HL-60 (cell line): ENCODE data around the gene RAPSN.
A peak's percentile ranks its signal among the peaks of the same experiment; 100 is the strongest.

Experiments used
- DNase-seq, 2 experiments: peaks; one replicate each; pipeline ENCODE4 v3.0.0-alpha.2; 2010 to 2020; ENCODE audit warnings: low read depth in 1 of 2, low spot score in 1 of 2
- H3K27ac ChIP-seq: fragments of 250-450 bp; sonication (Bioruptor Pico); replicated peaks from 2 replicates; pipeline ENCODE4 v1.5.1; 2020; ENCODE audit warnings: mild to moderate bottlenecking, moderate library complexity
- H3K27me3 ChIP-seq: fragments of 250-450 bp; sonication (Bioruptor Pico); 2 replicates; pipeline ENCODE4 v1.5.1; 2021; ENCODE audit warnings: mild to moderate bottlenecking, moderate library complexity; ENCODE audit not compliant: insufficient read depth, poor library complexity, severe bottlenecking
- H3K4me3 ChIP-seq: replicated peaks from 2 replicates; pipeline ENCODE4 v1.5.1; 2011; ENCODE audit warnings: mild to moderate bottlenecking, control low read depth, low read length; ENCODE audit not compliant: insufficient read depth
- GABPA ChIP-seq: IDR thresholded peaks from 2 replicates; pipeline ENCODE4 v1.6.1; 2012; ENCODE audit warnings: low read depth
- POLR2AphosphoS5 ChIP-seq: IDR thresholded peaks from 2 replicates; pipeline ENCODE4 v1.6.1; 2012; ENCODE audit warnings: low read depth
- SPI1 ChIP-seq: IDR thresholded peaks from 2 replicates; pipeline ENCODE4 v1.6.1; 2012; ENCODE audit warnings: low read depth, mild to moderate bottlenecking, borderline replicate concordance
- TF ChIP-seq, protein P1 (sequence below): IDR thresholded peaks from 2 replicates; pipeline ENCODE4 v1.6.1; 2012; ENCODE audit warnings: low read depth; ENCODE audit not compliant: insufficient replicate concordance
- TF ChIP-seq, protein P2 (sequence below): IDR thresholded peaks from one replicate; pipeline ENCODE4 v1.5.1; 2011; ENCODE audit warnings: low read length, control low read depth, inconsistent platforms; ENCODE audit not compliant: insufficient read depth

Gene RAPSN

DNA sequence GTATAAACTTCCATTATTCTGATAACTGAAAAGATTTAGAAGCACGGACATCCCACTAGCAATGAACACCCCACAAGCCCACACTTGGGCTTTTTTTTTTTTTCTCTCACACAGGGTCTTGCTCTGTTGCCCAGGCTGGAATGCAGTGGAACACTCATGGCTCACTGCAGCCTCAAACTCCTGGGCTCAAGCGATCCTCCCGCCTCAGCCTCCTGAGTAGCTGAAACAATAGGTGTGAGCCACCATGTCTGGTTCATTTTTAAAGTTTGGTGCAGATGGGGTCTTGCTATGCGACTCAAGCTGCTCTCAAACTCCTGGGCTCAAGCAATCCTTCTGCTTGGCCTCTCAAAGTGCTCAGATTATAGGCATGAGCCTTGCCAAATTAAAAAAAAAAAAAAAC is 3.1 kb downstream of the RAPSN start:
- no peak overlapping the region for H3K4me3 ChIP-seq
- H3K27ac ChIP-seq, result no peak overlapping the region
- H3K27me3 ChIP-seq, result no peaks in the 10 kb centered on the region
- no peak for DNase-seq
- no peak for TF ChIP-seq GABPA
- TF ChIP-seq, protein P1, sequence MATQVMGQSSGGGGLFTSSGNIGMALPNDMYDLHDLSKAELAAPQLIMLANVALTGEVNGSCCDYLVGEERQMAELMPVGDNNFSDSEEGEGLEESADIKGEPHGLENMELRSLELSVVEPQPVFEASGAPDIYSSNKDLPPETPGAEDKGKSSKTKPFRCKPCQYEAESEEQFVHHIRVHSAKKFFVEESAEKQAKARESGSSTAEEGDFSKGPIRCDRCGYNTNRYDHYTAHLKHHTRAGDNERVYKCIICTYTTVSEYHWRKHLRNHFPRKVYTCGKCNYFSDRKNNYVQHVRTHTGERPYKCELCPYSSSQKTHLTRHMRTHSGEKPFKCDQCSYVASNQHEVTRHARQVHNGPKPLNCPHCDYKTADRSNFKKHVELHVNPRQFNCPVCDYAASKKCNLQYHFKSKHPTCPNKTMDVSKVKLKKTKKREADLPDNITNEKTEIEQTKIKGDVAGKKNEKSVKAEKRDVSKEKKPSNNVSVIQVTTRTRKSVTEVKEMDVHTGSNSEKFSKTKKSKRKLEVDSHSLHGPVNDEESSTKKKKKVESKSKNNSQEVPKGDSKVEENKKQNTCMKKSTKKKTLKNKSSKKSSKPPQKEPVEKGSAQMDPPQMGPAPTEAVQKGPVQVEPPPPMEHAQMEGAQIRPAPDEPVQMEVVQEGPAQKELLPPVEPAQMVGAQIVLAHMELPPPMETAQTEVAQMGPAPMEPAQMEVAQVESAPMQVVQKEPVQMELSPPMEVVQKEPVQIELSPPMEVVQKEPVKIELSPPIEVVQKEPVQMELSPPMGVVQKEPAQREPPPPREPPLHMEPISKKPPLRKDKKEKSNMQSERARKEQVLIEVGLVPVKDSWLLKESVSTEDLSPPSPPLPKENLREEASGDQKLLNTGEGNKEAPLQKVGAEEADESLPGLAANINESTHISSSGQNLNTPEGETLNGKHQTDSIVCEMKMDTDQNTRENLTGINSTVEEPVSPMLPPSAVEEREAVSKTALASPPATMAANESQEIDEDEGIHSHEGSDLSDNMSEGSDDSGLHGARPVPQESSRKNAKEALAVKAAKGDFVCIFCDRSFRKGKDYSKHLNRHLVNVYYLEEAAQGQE, result no peak
- no peak for TF ChIP-seq POLR2AphosphoS5
- TF ChIP-seq, protein P2, sequence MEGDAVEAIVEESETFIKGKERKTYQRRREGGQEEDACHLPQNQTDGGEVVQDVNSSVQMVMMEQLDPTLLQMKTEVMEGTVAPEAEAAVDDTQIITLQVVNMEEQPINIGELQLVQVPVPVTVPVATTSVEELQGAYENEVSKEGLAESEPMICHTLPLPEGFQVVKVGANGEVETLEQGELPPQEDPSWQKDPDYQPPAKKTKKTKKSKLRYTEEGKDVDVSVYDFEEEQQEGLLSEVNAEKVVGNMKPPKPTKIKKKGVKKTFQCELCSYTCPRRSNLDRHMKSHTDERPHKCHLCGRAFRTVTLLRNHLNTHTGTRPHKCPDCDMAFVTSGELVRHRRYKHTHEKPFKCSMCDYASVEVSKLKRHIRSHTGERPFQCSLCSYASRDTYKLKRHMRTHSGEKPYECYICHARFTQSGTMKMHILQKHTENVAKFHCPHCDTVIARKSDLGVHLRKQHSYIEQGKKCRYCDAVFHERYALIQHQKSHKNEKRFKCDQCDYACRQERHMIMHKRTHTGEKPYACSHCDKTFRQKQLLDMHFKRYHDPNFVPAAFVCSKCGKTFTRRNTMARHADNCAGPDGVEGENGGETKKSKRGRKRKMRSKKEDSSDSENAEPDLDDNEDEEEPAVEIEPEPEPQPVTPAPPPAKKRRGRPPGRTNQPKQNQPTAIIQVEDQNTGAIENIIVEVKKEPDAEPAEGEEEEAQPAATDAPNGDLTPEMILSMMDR, result no peak
- TF ChIP-seq SPI1, result no peak

DNA sequence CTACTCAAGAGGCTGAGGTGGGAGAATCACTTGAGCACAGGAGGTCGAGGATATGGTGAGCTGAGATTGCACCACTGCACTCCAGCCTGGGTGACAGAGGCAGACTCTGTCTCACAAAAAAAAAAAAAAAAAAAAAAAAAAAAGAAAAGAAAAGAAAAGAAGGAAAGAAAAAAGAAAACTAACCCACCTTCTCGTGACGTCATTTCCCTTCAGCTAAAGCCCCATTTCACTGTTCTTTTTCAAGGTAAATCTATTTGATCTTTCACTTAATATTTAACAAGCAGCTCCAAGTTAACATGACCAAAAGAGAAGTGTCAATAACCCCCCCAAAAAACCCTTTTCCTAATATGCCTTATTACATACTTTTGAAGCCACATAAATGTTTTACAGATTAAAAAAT is 5.1 kb downstream of the RAPSN start:
- Histone ChIP-seq H3K27me3 (no peaks in the 10 kb centered on the region), H3K27ac (no peak overlapping the region), H3K4me3 (no peak overlapping the region)
- no peak for TF ChIP-seq SPI1
- TF ChIP-seq, protein P2, result no peak
- DNase-seq, result no peak

DNA sequence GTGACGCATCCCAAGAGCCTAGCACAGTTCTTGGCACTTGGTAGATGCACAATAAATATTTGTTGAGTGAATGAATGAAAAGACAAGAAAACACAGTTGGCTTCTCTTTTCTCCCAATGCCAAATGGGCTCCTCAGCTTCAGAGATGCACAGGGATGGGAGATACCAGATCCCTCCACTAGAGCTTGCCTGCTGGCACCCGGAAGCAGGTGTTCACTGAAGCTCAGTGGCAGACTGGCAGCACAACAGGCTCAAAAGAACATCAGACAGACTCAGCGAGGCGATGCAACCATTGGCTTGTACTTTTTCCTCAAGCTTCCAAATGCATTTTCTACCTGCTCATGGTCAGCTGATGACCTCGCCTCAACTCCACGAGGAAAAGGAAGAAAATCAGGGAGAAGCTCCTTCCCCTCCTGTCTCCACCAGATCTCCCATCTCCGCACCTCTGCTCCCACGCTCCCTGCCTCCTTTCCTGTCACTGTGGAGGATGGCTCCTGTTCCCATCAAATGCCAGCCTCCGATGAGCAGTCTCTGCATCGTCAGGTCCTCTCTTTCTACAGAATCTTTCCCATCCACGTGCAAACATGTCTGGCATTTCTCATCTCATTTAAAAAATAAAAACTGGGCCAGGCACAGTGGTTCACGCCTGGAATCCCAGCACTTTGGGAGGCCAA is 5.8 kb downstream of the RAPSN start:
- Histone ChIP-seq H3K27me3 (no peaks in the 10 kb centered on the region), H3K4me3 (no peak overlapping the region), H3K27ac (no peak overlapping the region)
- DNase-seq, result peak in 1 of 2 experiments; percentile 25
- TF ChIP-seq, protein P1, result no peak
- TF ChIP-seq, protein P2, result no peak
- no peak for TF ChIP-seq GABPA
- no peak for TF ChIP-seq SPI1
- TF ChIP-seq POLR2AphosphoS5, result no peak

DNA sequence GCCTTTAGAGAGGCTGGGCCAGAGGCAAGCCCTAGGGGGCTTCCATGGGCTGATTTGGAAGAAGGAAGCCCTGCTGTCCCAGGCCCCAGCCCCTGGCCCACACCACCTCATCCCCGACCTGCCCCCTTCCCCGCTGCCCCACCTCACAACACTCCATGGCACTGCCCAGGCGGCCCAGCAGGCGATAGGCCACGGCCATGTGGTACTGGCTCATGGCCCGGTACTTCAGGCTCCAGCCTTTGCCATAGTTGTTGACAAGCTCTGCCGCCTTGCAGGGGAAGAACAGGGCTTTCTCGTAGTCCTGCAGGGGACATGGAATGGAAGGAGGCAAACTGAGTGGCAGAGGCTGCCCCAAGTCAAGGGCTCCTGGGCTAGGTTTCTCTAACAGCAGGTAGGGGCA is 6.4 kb downstream of the RAPSN start:
- Histone ChIP-seq H3K27ac (no peak overlapping the region), H3K27me3 (no peaks in the 10 kb centered on the region), H3K4me3 (no peak overlapping the region)
- TF ChIP-seq, protein P2, result no peak
- DNase-seq, result no peak
